ENCODE results near the gene NBPF11.
"Not testable (repeated sequence)": the region's sequence is repeated elsewhere in the genome, so short reads cannot be mapped to it uniquely, and the experiment has no call there.

GRCh38 chr1:148078090-148078489 is 74.0 kb downstream of the NBPF11 start:
- not testable (repeated sequence) for TF ChIP-seq CTCF (conservative IDR thresholded peaks at IDR 0.05; ENCODE audit: low read depth, low read length); EZH2 (IDR thresholded peaks at IDR 0.05; ENCODE audit: borderline replicate concordance, low read depth, low read length, poor library complexity, severe bottlenecking)
